K562 (cell line): ENCODE measurements around the gene SNCB. TPM values are rescaled to one million over a fixed set of nuclear protein-coding genes. Genes with fewer than 3 reads are reported as not detected.

ENCODE experiments used
- ATAC-seq: fragments of 200-7000 bp; cut with Tn5 transposase; 3 replicates; pipeline ENCODE4 v1.9.1; 2020; ENCODE audit warnings: moderate library complexity
- BruUV-seq: library from RNA; stranded (reverse); fragments of 400-500 nt; replicated peaks from 2 replicates; lab custom pipeline; 2021; lab: Mats Ljungman, UMichigan
- CTCF ChIA-PET: fragments of 300-600 bp; formaldehyde crosslinking; extraction: SDS; loops from one replicate; lab custom pipeline; 2021; ENCODE audit warnings: low intra/inter-chr PET ratio; lab: Yijun Ruan, JAX
- POLR2A ChIA-PET: fragments of 300-600, 350-650 bp; sonication (Branson Sonifier 250); formaldehyde crosslinking; extraction: SDS; loops from one replicate; lab custom pipeline; 2021; ENCODE audit warnings: antibody characterized with exemption, inconsistent platforms; lab: Yijun Ruan, JAX
- DNase-seq, 4 experiments: peaks; one replicate each; pipeline versions ENCODE4 v3.0.0 to v3.0.0-alpha.2; 2011 to 2018; ENCODE audit warnings: low spot score in 3 of 4, mixed read lengths in 3 of 4; ENCODE audit errors: extremely low read depth in 1 of 4
- FAIRE-seq: peaks from 2 replicates; lab custom pipeline; 2011; peaks lifted over from hg19 to GRCh38; lab: Jason Lieb, UNC
- H2AFZ ChIP-seq: 2 replicates; pipeline ENCODE4 v1.6.0; 2011; ENCODE audit warnings: low read depth, low read length, control low read depth, inconsistent platforms
- H3K27ac ChIP-seq: fragments of 200-600 bp; 3 replicates; pipeline ENCODE4 v1.8.0; 2011; ENCODE audit warnings: low read depth, mild to moderate bottlenecking, control low read depth, inconsistent platforms, low read length, moderate library complexity, mixed read lengths; ENCODE audit errors: extremely low read depth
- H3K27me3 ChIP-seq, 2 experiments: fragments of 300-600 bp in 1 of 2; 2 replicates in 1 of 2; 3 replicates in 1 of 2; pipeline versions ENCODE4 v1.6.0 to v1.8.0; 2011; ENCODE audit warnings: inconsistent platforms in 2 of 2, low read length in 2 of 2, mild to moderate bottlenecking in 1 of 2, mixed read lengths in 1 of 2, moderate library complexity in 1 of 2; ENCODE audit not compliant: control insufficient read depth in 2 of 2, insufficient read depth in 2 of 2
- H3K36me3 ChIP-seq: fragments of 300-600 bp; 3 replicates; pipeline ENCODE4 v1.8.0; 2011; ENCODE audit warnings: mild to moderate bottlenecking, low read length, inconsistent platforms; ENCODE audit not compliant: control insufficient read depth, insufficient read depth
- H3K4me1 ChIP-seq, 2 experiments: fragments of 200-600 bp in 1 of 2; replicated peaks in 1 of 2; 2 replicates in 1 of 2; 3 replicates in 1 of 2; pipeline versions ENCODE4 v1.5.1 to v1.8.0; 2011; ENCODE audit warnings: inconsistent platforms in 2 of 2, low read length in 2 of 2, mild to moderate bottlenecking in 1 of 2, mixed read lengths in 1 of 2, moderate library complexity in 1 of 2; ENCODE audit not compliant: control insufficient read depth in 2 of 2, insufficient read depth in 2 of 2
- H3K4me2 ChIP-seq: 2 replicates; pipeline ENCODE4 v1.6.1; 2011; ENCODE audit warnings: low read length, control low read depth, inconsistent platforms, mixed read lengths; ENCODE audit not compliant: insufficient read depth
- H3K4me3 ChIP-seq: fragments of 200-600 bp; sonication (generic), shearing (Covaris generic); 2 replicates; pipeline ENCODE4 v1.5.1; 2016; ENCODE audit warnings: control low read depth, inconsistent platforms
- H3K79me2 ChIP-seq: fragments of 200-600 bp; 3 replicates; pipeline ENCODE4 v1.8.0; 2011; ENCODE audit warnings: low read length, inconsistent platforms; ENCODE audit not compliant: control insufficient read depth, insufficient read depth
- H3K9ac ChIP-seq, 2 experiments: 2 replicates each; pipeline versions ENCODE4 v1.6.0 to v1.6.1; 2011; ENCODE audit warnings: low read depth in 2 of 2, low read length in 2 of 2, control low read depth in 1 of 2, inconsistent platforms in 1 of 2, mild to moderate bottlenecking in 1 of 2, mixed read lengths in 1 of 2; ENCODE audit not compliant: insufficient read depth in 1 of 2
- H3K9me1 ChIP-seq: one replicate; pipeline ENCODE4 v1.6.0; 2011; ENCODE audit warnings: inconsistent platforms, mild to moderate bottlenecking, low read length, moderate library complexity; ENCODE audit not compliant: control insufficient read depth, insufficient read depth
- H3K9me3 ChIP-seq: replicated peaks from 2 replicates; pipeline ENCODE4 v1.5.1; 2011; ENCODE audit warnings: low read depth, low read length, inconsistent platforms; ENCODE audit not compliant: control insufficient read depth, insufficient read depth
- H4K20me1 ChIP-seq: replicated peaks from 2 replicates; pipeline ENCODE4 v1.6.1; 2011; ENCODE audit warnings: low read length, inconsistent platforms, mixed read lengths; ENCODE audit not compliant: control insufficient read depth, insufficient read depth
- CBFA2T3 ChIP-seq: fragments of 450-650 bp; IDR thresholded peaks from 2 replicates; pipeline ENCODE4 v1.6.1; 2017
- FOSL1 ChIP-seq: fragments of 200-800 bp; sonication (Bioruptor generic); conservative IDR thresholded peaks from 2 replicates; pipeline ENCODE4 v1.6.1; 2016; ENCODE audit warnings: missing genetic modification characterization, missing compliant biosample characterization
- PHF8 ChIP-seq: fragments of 200-600 bp; sonication (generic); IDR thresholded peaks from 2 replicates; pipeline ENCODE4 v1.6.1; 2012; ENCODE audit warnings: mixed run types, mild to moderate bottlenecking, inconsistent platforms, low read length, moderate library complexity, borderline replicate concordance
- TFAP4 ChIP-seq: sonication (generic); formaldehyde crosslinking; IDR thresholded peaks from 2 replicates; pipeline ENCODE4 v1.8.0; 2022; ENCODE audit warnings: missing genetic modification reagents, mild to moderate bottlenecking, moderate library complexity, borderline replicate concordance
- TSHZ1 ChIP-seq: fragments of 250-450 bp; sonication (Bioruptor Pico); IDR thresholded peaks from 2 replicates; pipeline ENCODE4 v1.4.0; 2020; ENCODE audit warnings: mild to moderate bottlenecking, moderate library complexity
- WGBS: fragments of 100-300 bp; shearing (Covaris generic); methylation state at CpG from one replicate; pipeline ENCODE4 v1.1.6; 2016; ENCODE audit warnings: low coverage, mixed read lengths; ENCODE audit not compliant: insufficient coverage; ENCODE audit errors: missing lambda C conversion rate; 5-methylcytosine and 5-hydroxymethylcytosine counted together
- in situ Hi-C: fragments of 300-500 bp; cut with MboI; formaldehyde crosslinking; loops from 4 replicates; pipeline ENCODE4 v1.15.0; 2018; ENCODE audit warnings: inconsistent platforms, mixed read lengths
- intact Hi-C: fragments of 100-400 bp; cut with micrococcal nuclease; formaldehyde crosslinking; loops from 2 replicates; pipeline ENCODE4 v1.14.2; 2022
- polyA plus RNA-seq, 8 experiments: library from polyadenylated mRNA; depleted of rRNA in 4 of 8; stranded (reverse) in 5 of 8; unstranded in 3 of 8; fragments of >200 nt; fragmentation: Nextera tagmentation in 2 of 8; fragmentation: Illumina TruSeq in 1 of 8; extraction: Ambion mirVana in 2 of 8; extraction: Trizol in 1 of 8; gene quantifications; 2 replicates each; pipeline versions ENCODE4 v1.2.1 to v1.2.3, GENCODE V29; 2011 to 2014; ENCODE audit warnings: inconsistent platforms in 1 of 8, missing spikeins in 1 of 8
- total RNA-seq, 7 experiments: library from RNA; depleted of rRNA in 6 of 7; stranded (reverse); fragments of >200 nt in 6 of 7; fragmentation: Illumina TruSeq in 2 of 7; extraction: Trizol in 2 of 7; gene quantifications; 2 replicates each; pipeline versions ENCODE4 v1.2.1 to v1.2.3, GENCODE V29; 2011 to 2021; ENCODE audit warnings: low replicate concordance in 1 of 7

Gene SNCB
- total and polyA plus RNA-seq, 9 of the 15 experiments (the other 6 are each of a cell fraction or from before 2014, with no cell fraction given), result not detected

- Histone ChIP-seq H3K4me1 (peaks cover 10 to 18% of the 10 kb centered on the region in 2 experiments), H3K27ac (no peak overlapping the region), H3K36me3 (no peaks in the 10 kb centered on the region), H3K4me2 (no peak overlapping the region), H3K79me2 (no peaks in the 10 kb centered on the region), H3K9ac (no peak overlapping the region), H4K20me1 (peaks cover 6% of the 10 kb centered on the region; the same call in 1 of the 2 replicates), H2AFZ (no peak overlapping the region), H3K27me3 (peaks cover 19 to 37% of the 10 kb centered on the region in 2 experiments), H3K9me3 (no peaks in the 10 kb centered on the region), H3K9me1 (peaks cover 2% of the 10 kb centered on the region), H3K4me3 (no peak overlapping the region)
- in situ Hi-C loops (no loop called here), intact Hi-C loops (loop anchor here (5.0 kb wide), 1 partner anchor 198 kb away; the partner anchor contains the start of gene CLTB)
- DNase-seq, result no peak
- no TSS peak for BruUV-seq
- ChIA-PET POLR2A (interaction anchor here (0.7 kb wide), 1 partner anchor 142 kb away, joined by 4 read pairs; no protein-coding TSS in a partner anchor), CTCF (no interaction called here)
- no peak for ATAC-seq
- TF ChIP-seq PHF8 (no peak), FOSL1 (tag) (peak; percentile 88), TSHZ1 (no peak), CBFA2T3 (0 out of 2 replicates have a peak, but pooled peaks have one; percentile 15), TFAP4 (0 out of 2 replicates have a peak, but pooled peaks have one; percentile 17)
- no peak for FAIRE-seq
- 0% methylated on average over 3 of the region's 8 CpGs for WGBS
Measured at GRCh38 chr5:176614805-176615478, 15.4 kb downstream of the SNCB start.
